HG03354 (cell line): Measurements from ENCODE around the gene PPP1R13B.

Experiments
- ATAC-seq: cut with Tn5 transposase; IDR thresholded peaks from one replicate; pipeline ENCODE4 v1.9.1; 2021; ENCODE audit warnings: mild to moderate bottlenecking; ENCODE audit not compliant: unreplicated experiment, poor library complexity, severe bottlenecking

The PPP1R13B gene

DNA sequence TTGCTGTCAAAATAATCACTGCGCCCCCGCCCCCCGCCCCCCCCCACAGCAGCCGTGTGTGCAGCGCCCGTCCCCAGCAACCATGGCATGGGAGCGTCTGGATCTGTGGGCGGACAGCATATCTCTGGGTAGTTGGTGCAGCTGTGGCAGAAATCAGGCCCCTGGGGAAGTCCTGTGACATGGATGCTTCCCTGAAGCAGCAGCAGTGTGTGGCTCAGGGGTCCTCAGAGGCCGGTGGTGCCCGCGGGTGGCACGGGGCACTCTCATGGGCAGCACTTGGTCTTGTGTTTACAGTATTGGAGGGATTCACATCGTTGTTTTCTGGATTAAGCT, 151.3 kb downstream of the PPP1R13B start:
- no peak for ATAC-seq

DNA sequence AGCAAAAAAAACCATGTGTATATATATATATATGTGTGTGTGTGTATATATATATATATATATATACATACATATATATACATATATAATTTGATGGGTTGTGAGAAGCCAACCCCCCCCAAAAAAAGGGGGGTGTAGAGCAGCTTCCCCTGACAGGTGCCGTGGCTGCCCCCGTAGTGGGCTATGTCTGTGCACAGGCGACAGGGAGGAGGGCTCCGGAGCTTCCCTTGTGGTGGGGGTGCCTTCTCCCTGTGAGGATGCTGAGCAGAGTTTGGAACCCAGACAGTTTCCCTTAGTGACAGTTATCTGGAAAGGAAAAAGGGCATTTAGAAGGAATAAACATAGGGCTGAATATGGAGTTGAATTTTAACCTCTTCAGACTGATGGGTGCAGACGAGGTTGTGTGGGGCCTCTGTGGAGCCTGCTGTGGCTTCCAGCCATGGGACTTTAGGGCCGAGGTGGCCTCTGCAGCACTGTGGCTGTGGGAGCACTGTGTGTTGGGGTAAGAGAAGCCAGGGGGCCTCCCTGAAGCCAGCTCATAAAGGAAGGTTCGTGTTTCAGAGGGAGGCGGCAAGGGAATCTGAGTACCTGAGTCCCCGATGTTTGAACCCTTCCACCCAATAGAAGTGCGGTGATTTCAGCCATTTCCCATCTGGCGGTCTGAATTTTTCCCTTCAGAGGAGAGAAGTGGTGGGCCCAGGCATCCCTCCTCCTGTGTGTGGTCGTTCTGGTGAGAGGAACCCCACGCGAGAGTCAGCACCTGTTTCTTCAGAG, 151.9 kb downstream of the PPP1R13B start:
- no peak for ATAC-seq

DNA sequence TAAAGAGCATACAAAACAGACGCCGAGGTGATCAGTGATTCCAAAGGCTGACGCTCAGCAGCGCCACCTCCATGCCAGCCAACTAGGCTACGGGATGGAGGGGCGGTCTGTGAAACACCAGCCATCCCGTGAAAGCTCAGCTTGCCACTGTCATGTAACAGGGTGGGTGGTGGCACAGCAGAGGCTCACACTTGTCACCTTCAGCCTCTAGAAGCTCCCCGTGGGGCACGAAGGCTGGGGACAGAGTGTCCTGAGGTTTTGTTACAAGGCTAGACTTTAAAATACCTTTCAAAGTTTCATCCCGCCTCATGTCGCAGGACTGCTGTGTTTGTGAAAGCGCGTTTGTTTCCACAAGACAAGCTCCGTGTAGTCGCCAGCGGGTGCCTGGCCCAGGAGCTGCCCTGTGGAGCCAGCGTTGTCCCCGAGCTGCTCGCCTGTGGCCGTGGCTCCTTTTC, 152.8 kb downstream of the PPP1R13B start:
- ATAC-seq = no peak

DNA sequence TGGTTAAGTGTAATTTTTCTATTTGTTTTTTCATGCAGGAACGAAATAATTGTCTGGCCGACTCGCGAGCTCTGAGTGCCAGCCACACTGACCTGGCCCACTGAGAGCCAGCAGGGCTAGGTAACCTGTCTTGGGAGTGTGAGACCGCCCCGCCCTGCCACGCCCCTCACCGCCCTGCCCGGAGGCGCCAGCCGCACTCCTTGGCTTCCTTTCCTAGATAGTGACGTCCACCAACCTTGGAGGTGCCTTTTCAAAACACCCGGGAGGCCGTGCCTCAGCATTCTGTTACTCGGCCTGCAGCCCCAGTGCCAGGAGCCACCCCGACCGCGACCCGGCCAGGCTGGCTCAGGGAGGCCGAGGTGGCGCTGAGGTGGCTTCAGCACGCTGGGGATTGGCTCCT, 153.9 kb downstream of the PPP1R13B start:
- no peak for ATAC-seq

DNA sequence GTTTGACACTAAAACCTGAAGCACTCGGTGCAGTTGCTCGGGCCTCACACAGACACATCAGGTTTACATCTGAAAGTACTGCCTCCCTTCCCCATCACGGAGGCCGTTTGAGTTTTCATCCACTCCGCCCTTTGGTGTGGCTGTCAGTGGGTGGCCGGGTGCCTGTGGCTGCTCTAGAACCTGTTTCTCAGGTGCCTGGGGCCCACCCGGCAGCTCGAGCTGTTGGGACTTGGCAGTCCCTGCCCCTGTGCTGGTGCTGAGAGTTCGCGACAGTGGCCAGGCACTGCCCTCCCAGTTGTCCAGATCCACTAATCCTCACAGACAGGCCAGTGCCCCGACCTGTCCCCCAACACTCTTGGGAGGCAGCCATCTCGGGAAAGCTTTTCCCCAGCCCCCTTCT, 154.5 kb downstream of the PPP1R13B start:
- ATAC-seq = no peak

DNA sequence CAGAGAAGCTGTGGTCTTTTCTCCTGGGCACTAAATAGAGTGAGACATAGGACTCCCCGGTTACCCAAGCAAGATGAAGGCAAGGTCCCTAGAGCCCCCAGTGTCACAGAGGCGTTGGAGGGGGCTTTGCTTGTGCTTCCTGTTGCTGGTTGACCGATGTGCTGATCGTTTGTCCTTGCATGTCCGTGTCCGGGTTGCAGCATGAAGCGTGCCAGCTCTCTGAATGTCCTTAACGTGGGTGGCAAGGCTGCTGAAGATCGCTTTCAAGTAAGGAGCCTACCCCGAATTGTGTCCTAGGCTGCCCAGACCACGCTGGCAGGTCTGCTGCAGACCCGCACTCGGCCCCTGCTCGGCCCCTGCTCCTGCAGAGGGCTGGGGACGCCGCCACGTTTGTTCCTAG, 155.2 kb downstream of the PPP1R13B start:
- ATAC-seq = peak; percentile 35

DNA sequence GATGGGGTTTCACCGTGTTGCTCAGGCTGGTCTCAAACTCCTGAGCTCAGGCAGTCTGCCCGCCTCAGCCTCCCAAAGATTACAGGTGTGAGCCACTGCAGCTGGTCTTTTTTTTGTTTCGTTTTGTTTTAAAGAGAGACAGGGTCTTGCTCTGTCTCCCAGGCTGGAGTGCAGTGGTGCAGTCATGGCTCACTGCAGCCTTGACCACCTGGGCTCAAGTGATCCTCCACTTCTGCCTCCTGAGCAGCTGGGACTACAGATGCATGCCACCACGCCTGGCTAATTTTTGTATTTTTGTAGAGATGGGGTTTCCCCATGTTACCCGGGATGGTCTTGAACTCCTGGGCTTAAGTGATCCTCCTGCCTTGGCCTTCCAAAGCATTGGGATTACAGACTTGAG, 155.7 kb downstream of the PPP1R13B start:
- ATAC-seq = peak; percentile 78

DNA sequence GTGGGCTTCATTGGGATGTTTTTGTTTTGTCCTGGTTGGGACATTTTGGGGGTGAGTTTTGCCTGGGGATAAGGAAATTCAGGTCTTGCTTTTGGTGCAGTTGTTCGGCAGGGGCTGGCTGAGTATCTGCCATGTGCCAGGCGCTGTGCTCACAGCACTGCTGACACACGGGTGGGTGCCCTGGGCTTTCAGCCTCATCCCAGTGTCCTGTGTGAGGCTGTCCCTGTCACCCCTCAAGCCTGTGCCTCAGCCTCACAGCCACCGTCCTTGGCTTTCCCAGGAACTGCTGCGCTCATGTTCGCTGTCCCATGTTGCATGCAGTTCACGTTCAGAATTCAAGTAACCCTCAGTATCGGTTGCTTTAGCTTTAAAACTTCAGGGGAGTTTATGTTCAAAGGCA, 157.0 kb downstream of the PPP1R13B start:
- no peak for ATAC-seq

DNA sequence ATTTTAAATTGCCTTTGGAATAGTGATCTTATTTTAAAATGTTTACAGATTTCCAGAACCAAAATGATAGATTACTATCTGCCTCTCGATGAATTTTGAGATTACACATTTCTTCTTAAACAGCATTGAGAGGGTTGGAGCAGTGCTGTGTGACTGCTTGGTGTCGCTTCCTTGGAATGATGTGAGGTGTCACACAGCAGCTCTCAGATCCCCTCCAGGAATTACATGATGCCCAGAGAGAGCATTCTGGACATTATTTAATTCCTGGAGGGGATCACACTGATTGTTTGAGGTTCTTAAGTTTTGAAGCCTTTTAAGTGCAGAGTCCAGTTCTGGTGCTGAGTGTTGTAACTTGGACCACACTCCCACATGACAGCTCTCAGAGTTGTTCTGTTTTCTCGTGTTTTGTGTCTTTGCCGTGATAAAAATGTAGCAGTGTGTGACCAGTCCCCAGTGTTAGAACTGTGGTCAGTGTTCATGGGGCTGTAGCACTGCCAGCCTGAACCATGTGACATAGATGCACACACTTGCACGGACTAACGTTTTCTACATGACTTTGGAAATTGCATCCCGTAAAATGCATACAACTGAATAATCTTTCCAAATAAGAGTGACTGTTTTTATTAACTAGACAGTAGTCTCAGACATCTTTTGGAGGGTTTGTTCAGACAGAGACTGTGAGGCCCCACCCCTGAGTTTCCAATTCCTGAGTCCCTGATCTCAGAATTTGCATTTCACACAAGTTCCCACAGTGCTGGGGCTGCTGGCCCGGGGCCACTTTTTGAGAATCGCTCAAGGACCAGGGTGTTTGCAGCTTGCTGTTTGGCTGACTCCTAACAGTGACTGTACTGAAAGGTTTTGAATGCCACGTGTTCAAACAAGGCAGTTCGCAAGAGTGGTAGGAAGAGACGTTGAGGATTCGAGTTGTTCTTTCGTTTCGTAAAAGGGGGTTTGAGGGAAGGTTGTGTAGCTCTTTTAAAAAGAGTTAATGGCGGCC, 158.2 kb downstream of the PPP1R13B start:
- peak; percentile 42 for ATAC-seq

DNA sequence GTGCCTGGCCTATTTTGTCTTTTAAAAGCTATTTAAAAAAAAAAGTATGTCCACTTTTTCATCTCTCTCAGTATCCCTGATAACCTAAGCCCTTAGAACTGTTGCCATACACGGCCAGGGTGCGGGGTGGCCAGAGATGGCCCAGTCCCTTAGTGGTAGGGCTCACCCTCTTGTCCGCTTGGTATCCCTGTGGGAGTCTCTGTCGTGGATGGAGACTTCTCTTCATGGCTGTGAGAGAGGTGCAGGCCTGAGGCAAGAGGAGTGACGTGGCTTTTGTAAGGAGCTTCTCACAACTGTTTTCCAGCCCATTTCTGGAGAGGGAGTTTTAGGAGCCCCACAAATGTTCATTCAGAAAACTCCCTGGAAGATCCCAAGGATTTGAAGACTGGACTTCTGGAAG, 158.9 kb downstream of the PPP1R13B start:
- ATAC-seq = no peak

DNA sequence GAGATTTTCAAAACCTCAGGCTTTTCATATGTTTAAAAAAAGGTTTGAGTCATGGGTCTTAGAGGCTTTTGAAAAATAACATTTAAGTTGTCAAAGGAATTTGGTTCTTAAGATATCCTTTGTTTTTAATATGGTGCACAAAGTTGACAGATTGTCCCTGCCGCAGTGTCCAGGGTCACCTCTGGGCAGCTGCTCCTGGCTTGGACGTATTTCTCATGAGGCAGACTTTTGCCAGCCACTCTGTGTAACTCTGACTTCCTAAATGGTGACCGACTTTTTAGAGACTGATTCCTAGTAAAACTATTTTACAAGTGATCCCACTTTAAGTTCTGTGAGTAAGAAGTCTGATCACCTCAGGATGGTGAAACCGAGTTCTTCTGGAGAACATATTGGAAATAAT, 159.7 kb downstream of the PPP1R13B start:
- no peak for ATAC-seq

DNA sequence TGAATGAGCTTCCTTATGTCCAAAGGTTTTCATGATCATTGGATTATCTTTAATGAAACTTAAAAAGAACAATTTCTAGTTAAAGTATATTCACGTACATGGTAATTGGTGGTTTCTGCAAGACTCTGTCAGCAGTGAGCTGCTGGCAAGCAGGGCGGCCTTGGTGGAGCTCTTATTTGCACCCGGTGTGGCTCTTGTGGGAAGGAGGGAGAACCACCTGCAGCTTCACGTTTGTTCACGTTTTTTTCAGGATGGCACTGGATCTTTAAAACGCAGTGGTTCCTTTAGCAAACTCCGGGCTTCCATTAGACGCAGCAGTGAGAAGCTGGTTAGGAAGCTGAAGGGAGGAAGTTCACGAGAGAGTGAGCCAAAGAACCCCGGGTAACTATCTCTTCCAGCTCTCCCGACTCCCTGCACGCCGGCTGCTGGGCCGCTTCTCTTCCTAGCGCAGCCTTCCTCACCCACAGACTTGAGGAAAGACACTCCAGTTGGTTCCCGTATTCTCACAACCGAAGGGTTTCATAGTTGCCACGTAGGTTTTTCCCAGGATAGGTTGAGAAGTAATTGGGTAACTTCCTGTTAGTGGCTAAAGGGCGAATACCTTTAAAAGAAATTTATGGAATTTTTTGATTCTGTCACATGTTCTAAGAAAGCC, 160.4 kb downstream of the PPP1R13B start:
- ATAC-seq = no peak

DNA sequence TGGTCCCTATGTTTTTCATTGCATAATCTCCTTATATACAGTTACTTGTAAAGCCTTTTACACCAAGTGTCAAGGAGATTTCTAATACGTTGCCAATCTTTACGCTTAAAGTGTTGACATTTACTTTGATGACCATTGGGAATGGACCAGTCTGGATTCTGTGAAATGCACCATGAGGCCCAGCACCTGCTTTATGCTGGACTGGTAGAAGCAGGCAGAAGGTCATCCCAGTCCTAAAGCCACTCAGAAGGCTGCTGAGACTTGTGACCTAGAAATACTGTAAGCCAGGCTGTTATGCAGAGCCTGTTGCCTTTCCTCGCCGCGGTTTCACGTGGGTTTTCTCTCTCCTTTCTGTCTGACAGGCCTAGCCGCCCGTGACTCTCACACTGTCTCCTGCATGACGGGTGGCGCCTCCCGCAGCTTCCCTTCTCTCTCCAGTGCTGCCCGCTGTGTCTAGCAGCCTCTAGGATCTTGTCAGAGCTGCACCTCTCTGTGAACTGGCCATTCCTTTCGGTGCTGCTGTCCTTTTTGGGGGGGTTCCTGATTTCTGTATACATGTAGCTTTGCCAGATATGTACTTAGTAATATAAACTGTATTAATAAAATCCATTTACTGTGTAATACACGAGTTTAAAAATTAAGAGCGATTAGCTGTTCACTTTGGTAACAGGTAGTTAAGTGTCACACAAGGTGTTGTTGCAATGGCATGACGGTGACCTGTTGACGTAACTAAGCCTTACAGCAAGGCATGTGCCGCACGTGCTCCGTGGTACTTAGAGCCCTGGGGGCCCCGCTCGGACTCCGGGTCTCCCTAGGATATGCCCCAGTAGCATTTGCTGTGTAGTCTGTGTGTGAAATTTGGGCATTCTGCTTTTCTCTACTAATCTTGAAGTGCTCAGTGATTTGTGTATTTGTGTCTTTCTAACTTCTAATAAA, 161.8 kb downstream of the PPP1R13B start:
- ATAC-seq = no peak

DNA sequence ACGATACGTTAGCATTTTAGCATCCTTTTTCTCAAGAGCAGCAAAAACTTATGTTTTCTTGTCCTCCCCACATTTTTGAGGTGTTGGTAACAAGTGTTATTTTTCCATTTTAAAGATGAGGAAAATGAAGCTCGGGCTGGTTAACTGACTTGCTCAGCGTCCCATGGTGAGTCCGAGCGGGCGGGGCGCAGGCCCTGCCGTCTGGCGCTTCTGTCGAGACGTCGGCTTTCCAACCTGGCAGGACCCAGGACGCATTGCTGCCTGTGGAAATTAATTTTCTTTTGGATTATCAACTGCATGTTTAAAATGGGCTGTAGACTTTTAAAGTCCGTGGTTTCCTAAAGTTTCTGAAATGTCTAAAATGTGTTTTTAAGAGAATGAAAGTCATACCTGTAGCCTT, 162.5 kb downstream of the PPP1R13B start:
- no peak for ATAC-seq

DNA sequence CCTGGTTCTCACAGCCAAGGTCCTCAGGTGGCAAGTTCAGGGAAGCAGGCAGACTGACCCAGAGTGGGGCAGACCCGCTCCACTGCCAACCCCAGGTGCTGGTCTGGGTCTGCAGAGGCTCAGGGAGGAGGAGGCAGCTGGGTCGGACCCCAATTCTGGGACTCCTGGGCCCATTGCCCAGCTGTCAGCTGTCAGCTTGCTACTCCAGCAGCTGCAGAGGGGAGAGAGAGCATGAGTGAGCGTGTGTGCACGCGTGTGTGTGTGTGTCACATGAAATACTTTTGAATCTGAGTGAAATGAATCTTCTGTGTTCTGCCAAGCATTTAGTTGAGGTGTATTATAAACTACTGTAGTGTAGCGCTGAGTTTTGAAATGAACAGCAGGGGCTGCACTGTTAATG, 162.9 kb downstream of the PPP1R13B start:
- ATAC-seq = no peak
